K562 (cell line): ENCODE measurements around the gene TFF3. TPM values are rescaled to one million over a fixed set of nuclear protein-coding genes. Genes with fewer than 3 reads are reported as not detected.

Experiments
- ATAC-seq: fragments of 200-7000 bp; cut with Tn5 transposase; 3 replicates; pipeline ENCODE4 v1.9.1; 2020; ENCODE audit warnings: moderate library complexity
- BruUV-seq: library from RNA; stranded (reverse); fragments of 400-500 nt; replicated peaks from 2 replicates; lab custom pipeline; 2021; lab: Mats Ljungman, UMichigan
- CTCF ChIA-PET: fragments of 300-600 bp; formaldehyde crosslinking; extraction: SDS; loops from one replicate; lab custom pipeline; 2021; ENCODE audit warnings: low intra/inter-chr PET ratio; lab: Yijun Ruan, JAX
- POLR2A ChIA-PET: fragments of 300-600, 350-650 bp; sonication (Branson Sonifier 250); formaldehyde crosslinking; extraction: SDS; loops from one replicate; lab custom pipeline; 2021; ENCODE audit warnings: antibody characterized with exemption, inconsistent platforms; lab: Yijun Ruan, JAX
- DNase-seq, 4 experiments: peaks; one replicate each; pipeline versions ENCODE4 v3.0.0 to v3.0.0-alpha.2; 2011 to 2018; ENCODE audit warnings: low spot score in 3 of 4, mixed read lengths in 3 of 4; ENCODE audit errors: extremely low read depth in 1 of 4
- FAIRE-seq: peaks from 2 replicates; lab custom pipeline; 2011; peaks lifted over from hg19 to GRCh38; lab: Jason Lieb, UNC
- H2AFZ ChIP-seq: 2 replicates; pipeline ENCODE4 v1.6.0; 2011; ENCODE audit warnings: low read depth, low read length, control low read depth, inconsistent platforms
- H3K27ac ChIP-seq: fragments of 200-600 bp; 3 replicates; pipeline ENCODE4 v1.8.0; 2011; ENCODE audit warnings: low read depth, mild to moderate bottlenecking, control low read depth, inconsistent platforms, low read length, moderate library complexity, mixed read lengths; ENCODE audit errors: extremely low read depth
- H3K27me3 ChIP-seq, 2 experiments: fragments of 300-600 bp in 1 of 2; 2 replicates in 1 of 2; 3 replicates in 1 of 2; pipeline versions ENCODE4 v1.6.0 to v1.8.0; 2011; ENCODE audit warnings: inconsistent platforms in 2 of 2, low read length in 2 of 2, mild to moderate bottlenecking in 1 of 2, mixed read lengths in 1 of 2, moderate library complexity in 1 of 2; ENCODE audit not compliant: control insufficient read depth in 2 of 2, insufficient read depth in 2 of 2
- H3K36me3 ChIP-seq: fragments of 300-600 bp; 3 replicates; pipeline ENCODE4 v1.8.0; 2011; ENCODE audit warnings: mild to moderate bottlenecking, low read length, inconsistent platforms; ENCODE audit not compliant: control insufficient read depth, insufficient read depth
- H3K4me1 ChIP-seq, 2 experiments: fragments of 200-600 bp in 1 of 2; replicated peaks in 1 of 2; 2 replicates in 1 of 2; 3 replicates in 1 of 2; pipeline versions ENCODE4 v1.5.1 to v1.8.0; 2011; ENCODE audit warnings: inconsistent platforms in 2 of 2, low read length in 2 of 2, mild to moderate bottlenecking in 1 of 2, mixed read lengths in 1 of 2, moderate library complexity in 1 of 2; ENCODE audit not compliant: control insufficient read depth in 2 of 2, insufficient read depth in 2 of 2
- H3K4me2 ChIP-seq: 2 replicates; pipeline ENCODE4 v1.6.1; 2011; ENCODE audit warnings: low read length, control low read depth, inconsistent platforms, mixed read lengths; ENCODE audit not compliant: insufficient read depth
- H3K4me3 ChIP-seq: fragments of 200-600 bp; sonication (generic), shearing (Covaris generic); 2 replicates; pipeline ENCODE4 v1.5.1; 2016; ENCODE audit warnings: control low read depth, inconsistent platforms
- H3K79me2 ChIP-seq: fragments of 200-600 bp; 3 replicates; pipeline ENCODE4 v1.8.0; 2011; ENCODE audit warnings: low read length, inconsistent platforms; ENCODE audit not compliant: control insufficient read depth, insufficient read depth
- H3K9ac ChIP-seq, 2 experiments: 2 replicates each; pipeline versions ENCODE4 v1.6.0 to v1.6.1; 2011; ENCODE audit warnings: low read depth in 2 of 2, low read length in 2 of 2, control low read depth in 1 of 2, inconsistent platforms in 1 of 2, mild to moderate bottlenecking in 1 of 2, mixed read lengths in 1 of 2; ENCODE audit not compliant: insufficient read depth in 1 of 2
- H3K9me1 ChIP-seq: one replicate; pipeline ENCODE4 v1.6.0; 2011; ENCODE audit warnings: inconsistent platforms, mild to moderate bottlenecking, low read length, moderate library complexity; ENCODE audit not compliant: control insufficient read depth, insufficient read depth
- H3K9me3 ChIP-seq: replicated peaks from 2 replicates; pipeline ENCODE4 v1.5.1; 2011; ENCODE audit warnings: low read depth, low read length, inconsistent platforms; ENCODE audit not compliant: control insufficient read depth, insufficient read depth
- H4K20me1 ChIP-seq: replicated peaks from 2 replicates; pipeline ENCODE4 v1.6.1; 2011; ENCODE audit warnings: low read length, inconsistent platforms, mixed read lengths; ENCODE audit not compliant: control insufficient read depth, insufficient read depth
- ARNT ChIP-seq, 2 experiments: fragments of 450-650 bp; IDR thresholded peaks; 2 replicates each; pipeline ENCODE4 v1.6.1; 2016; ENCODE audit warnings: mild to moderate bottlenecking in 1 of 2
- DACH1 ChIP-seq: fragments of 450-650 bp; IDR thresholded peaks from 2 replicates; pipeline ENCODE4 v1.6.1; 2018; ENCODE audit not compliant: partially characterized antibody
- DIDO1 ChIP-seq: fragments of 450-650 bp; IDR thresholded peaks from 2 replicates; pipeline ENCODE4 v1.6.1; 2016; ENCODE audit warnings: low read depth, missing biosample characterization, missing genetic modification characterization
- EP300 ChIP-seq: IDR thresholded peaks from 2 replicates; pipeline ENCODE4 v1.6.1; 2012; ENCODE audit warnings: low read length, improper control_type of control experiment
- FOSL1 ChIP-seq: fragments of 200-800 bp; sonication (Bioruptor generic); conservative IDR thresholded peaks from 2 replicates; pipeline ENCODE4 v1.6.1; 2016; ENCODE audit warnings: missing genetic modification characterization, missing compliant biosample characterization
- FOXA3 ChIP-seq, 2 experiments: fragments of 450-650 bp in 1 of 2; sonication (generic) in 1 of 2; formaldehyde crosslinking; IDR thresholded peaks in 1 of 2; conservative IDR thresholded peaks in 1 of 2; 2 replicates each; pipeline versions ENCODE4 v1.4.0 to v1.8.0; 2020 to 2022; ENCODE audit warnings: mild to moderate bottlenecking in 2 of 2, missing genetic modification reagents in 1 of 2
- HDGF ChIP-seq: fragments of 450-650 bp; IDR thresholded peaks from 2 replicates; pipeline ENCODE4 v1.6.1; 2016
- KAT2B ChIP-seq: IDR thresholded peaks from one replicate; pipeline ENCODE4 v1.6.1; 2012; ENCODE audit warnings: low read depth, mild to moderate bottlenecking, control low read depth, inconsistent platforms, low read length, moderate library complexity
- KLF1 ChIP-seq: fragments of 450-650 bp; IDR thresholded peaks from 2 replicates; pipeline ENCODE4 v1.6.1; 2016; ENCODE audit warnings: missing genetic modification characterization, missing compliant biosample characterization
- KLF13 ChIP-seq: fragments of 450-650 bp; IDR thresholded peaks from 2 replicates; pipeline ENCODE4 v1.6.1; 2016; ENCODE audit warnings: missing genetic modification characterization, low read depth, mild to moderate bottlenecking, missing compliant biosample characterization, moderate library complexity, borderline replicate concordance
- SUPT5H ChIP-seq: fragments of 450-650 bp; IDR thresholded peaks from 2 replicates; pipeline ENCODE4 v1.6.1; 2016
- THRAP3 ChIP-seq: fragments of 450-650 bp; IDR thresholded peaks from 2 replicates; pipeline ENCODE4 v1.6.1; 2016; ENCODE audit warnings: mild to moderate bottlenecking, inconsistent platforms, borderline replicate concordance
- ZNF217 ChIP-seq: sonication (generic); formaldehyde crosslinking; IDR thresholded peaks from 2 replicates; pipeline ENCODE4 v1.8.0; 2022; ENCODE audit warnings: mild to moderate bottlenecking, missing genetic modification reagents
- ZNF561 ChIP-seq: fragments of 450-650 bp; formaldehyde crosslinking; conservative IDR thresholded peaks from 2 replicates; pipeline ENCODE4 v1.4.0; 2020; ENCODE audit warnings: mild to moderate bottlenecking, moderate library complexity
- WGBS: fragments of 100-300 bp; shearing (Covaris generic); methylation state at CpG from one replicate; pipeline ENCODE4 v1.1.6; 2016; ENCODE audit warnings: low coverage, mixed read lengths; ENCODE audit not compliant: insufficient coverage; ENCODE audit errors: missing lambda C conversion rate; 5-methylcytosine and 5-hydroxymethylcytosine counted together
- in situ Hi-C: fragments of 300-500 bp; cut with MboI; formaldehyde crosslinking; loops from 4 replicates; pipeline ENCODE4 v1.15.0; 2018; ENCODE audit warnings: inconsistent platforms, mixed read lengths
- intact Hi-C: fragments of 100-400 bp; cut with micrococcal nuclease; formaldehyde crosslinking; loops from 2 replicates; pipeline ENCODE4 v1.14.2; 2022
- polyA plus RNA-seq, 8 experiments: library from polyadenylated mRNA; depleted of rRNA in 4 of 8; stranded (reverse) in 5 of 8; unstranded in 3 of 8; fragments of >200 nt; fragmentation: Nextera tagmentation in 2 of 8; fragmentation: Illumina TruSeq in 1 of 8; extraction: Ambion mirVana in 2 of 8; extraction: Trizol in 1 of 8; gene quantifications; 2 replicates each; pipeline versions ENCODE4 v1.2.1 to v1.2.3, GENCODE V29; 2011 to 2014; ENCODE audit warnings: inconsistent platforms in 1 of 8, missing spikeins in 1 of 8
- total RNA-seq, 7 experiments: library from RNA; depleted of rRNA in 6 of 7; stranded (reverse); fragments of >200 nt in 6 of 7; fragmentation: Illumina TruSeq in 2 of 7; extraction: Trizol in 2 of 7; gene quantifications; 2 replicates each; pipeline versions ENCODE4 v1.2.1 to v1.2.3, GENCODE V29; 2011 to 2021; ENCODE audit warnings: low replicate concordance in 1 of 7
- TF ChIP-seq, protein P1 (sequence below): fragments of 450-650 bp; formaldehyde crosslinking; IDR thresholded peaks from 2 replicates; pipeline ENCODE4 v1.4.0; 2020; ENCODE audit warnings: mild to moderate bottlenecking
- TF ChIP-seq, protein P2 (sequence below): fragments of 450-650 bp; formaldehyde crosslinking; conservative IDR thresholded peaks from 2 replicates; pipeline ENCODE4 v1.4.0; 2022; ENCODE audit warnings: mild to moderate bottlenecking, missing genetic modification characterization
- TF ChIP-seq, protein P3 (sequence below): sonication (generic); formaldehyde crosslinking; IDR thresholded peaks from 2 replicates; pipeline ENCODE4 v1.9.0; 2022; ENCODE audit warnings: mild to moderate bottlenecking, missing genetic modification reagents

The TFF3 gene
- total and polyA plus RNA-seq, 9 of the 15 experiments (the other 6 are each of a cell fraction or from before 2014, with no cell fraction given) = 0.78 TPM; not detected in 8

DNA sequence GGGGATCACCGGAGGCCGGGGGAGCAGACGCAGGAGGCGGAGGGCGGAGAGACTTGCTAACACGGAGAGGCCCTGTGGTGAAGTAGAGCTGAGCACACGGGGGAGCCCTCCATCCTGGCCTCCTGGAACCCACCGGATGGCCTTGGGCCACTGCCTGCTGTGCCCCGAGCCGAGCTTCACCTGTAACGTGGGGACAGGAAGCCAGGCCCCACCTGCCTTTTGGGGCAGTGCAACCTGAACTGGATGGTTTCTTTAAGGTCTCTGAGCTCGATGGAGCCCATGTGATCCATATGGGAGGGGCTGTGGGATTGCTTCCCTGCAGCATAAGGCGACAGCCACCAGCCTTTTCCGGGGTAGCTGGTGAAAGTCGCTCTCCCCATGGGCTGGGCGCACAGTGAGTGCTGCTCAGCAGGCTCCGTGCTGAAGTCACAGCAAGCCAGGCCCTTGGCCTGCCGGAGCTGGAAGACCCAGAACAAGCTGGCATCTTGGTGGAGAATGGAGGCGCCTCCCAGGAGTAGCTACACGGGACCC is 35.8 kb downstream of the TFF3 start (continued):
- TF ChIP-seq, protein P1, sequence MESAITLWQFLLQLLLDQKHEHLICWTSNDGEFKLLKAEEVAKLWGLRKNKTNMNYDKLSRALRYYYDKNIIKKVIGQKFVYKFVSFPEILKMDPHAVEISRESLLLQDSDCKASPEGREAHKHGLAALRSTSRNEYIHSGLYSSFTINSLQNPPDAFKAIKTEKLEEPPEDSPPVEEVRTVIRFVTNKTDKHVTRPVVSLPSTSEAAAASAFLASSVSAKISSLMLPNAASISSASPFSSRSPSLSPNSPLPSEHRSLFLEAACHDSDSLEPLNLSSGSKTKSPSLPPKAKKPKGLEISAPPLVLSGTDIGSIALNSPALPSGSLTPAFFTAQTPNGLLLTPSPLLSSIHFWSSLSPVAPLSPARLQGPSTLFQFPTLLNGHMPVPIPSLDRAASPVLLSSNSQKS (CRISPR knock-in tag) = no peak
- no peak for TF ChIP-seq THRAP3
- TF ChIP-seq, protein P2, sequence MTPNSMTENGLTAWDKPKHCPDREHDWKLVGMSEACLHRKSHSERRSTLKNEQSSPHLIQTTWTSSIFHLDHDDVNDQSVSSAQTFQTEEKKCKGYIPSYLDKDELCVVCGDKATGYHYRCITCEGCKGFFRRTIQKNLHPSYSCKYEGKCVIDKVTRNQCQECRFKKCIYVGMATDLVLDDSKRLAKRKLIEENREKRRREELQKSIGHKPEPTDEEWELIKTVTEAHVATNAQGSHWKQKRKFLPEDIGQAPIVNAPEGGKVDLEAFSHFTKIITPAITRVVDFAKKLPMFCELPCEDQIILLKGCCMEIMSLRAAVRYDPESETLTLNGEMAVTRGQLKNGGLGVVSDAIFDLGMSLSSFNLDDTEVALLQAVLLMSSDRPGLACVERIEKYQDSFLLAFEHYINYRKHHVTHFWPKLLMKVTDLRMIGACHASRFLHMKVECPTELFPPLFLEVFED (CRISPR knock-in tag) = no peak

DNA sequence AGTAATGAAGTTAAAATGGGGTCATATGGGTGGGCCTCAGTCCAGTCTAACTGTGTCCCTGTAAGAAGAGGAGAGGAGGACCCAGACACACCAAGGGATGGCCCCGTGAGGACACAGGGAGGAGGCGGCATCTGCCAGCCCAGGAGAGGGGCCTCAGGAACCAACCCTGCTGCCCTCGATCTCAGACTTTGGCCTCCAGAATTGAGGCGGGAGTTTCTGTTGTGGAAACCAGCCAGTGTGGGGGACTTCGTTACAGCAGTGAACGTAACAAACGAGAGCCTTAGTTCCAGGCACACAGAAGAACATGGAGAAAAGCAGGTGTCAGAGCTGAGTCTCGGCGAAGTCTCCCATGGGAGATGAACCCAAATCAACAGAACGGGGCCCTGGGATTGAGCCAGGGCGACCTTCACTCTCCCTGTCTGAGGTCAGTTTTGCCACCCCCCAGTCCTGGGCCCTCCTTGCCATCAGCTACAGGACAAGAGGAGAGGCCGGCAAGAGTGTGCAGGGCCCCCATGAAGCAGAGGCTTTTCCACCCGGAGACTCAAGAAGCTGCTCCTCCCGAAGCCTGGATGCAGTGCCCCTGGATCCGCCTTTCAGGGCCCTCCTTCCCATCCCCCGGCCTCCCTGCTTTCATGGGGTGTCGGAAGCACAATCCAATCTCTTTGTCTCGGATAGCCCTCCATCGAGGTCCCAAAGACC is 36.6 kb downstream of the TFF3 start:
- Histone ChIP-seq H3K27ac (no peak overlapping the region), H3K4me3 (no peak overlapping the region), H3K79me2 (no peaks in the 10 kb centered on the region), H2AFZ (no peak overlapping the region), H3K4me1 (no peaks in the 10 kb centered on the region), H3K9me1 (peaks cover 6% of the 10 kb centered on the region), H3K4me2 (no peak overlapping the region), H3K36me3 (no peaks in the 10 kb centered on the region), H4K20me1 (peaks cover 20% of the 10 kb centered on the region; the same call in 1 of the 2 replicates), H3K9ac (no peak overlapping the region), H3K9me3 (no peaks in the 10 kb centered on the region), H3K27me3 (peaks cover 51 to 84% of the 10 kb centered on the region in 2 experiments)
- ATAC-seq (no peak), DNase-seq (no peak), FAIRE-seq (no peak)
- ChIA-PET POLR2A (no interaction called here), CTCF (no interaction called here)
- intact Hi-C loops = no loop called here
- in situ Hi-C loops = no loop called here
- no TSS peak for BruUV-seq
- 1% methylated on average over 18 of the region's 19 CpGs for WGBS
- TF ChIP-seq SUPT5H = no peak
- no peak for TF ChIP-seq KAT2B
- no peak for TF ChIP-seq EP300
- no peak for TF ChIP-seq ZNF561
- no peak for TF ChIP-seq FOSL1
- TF ChIP-seq KLF1 = no peak
- TF ChIP-seq DACH1 = no peak
- TF ChIP-seq ARNT (IDR thresholded peaks at IDR 0.05) = no peak
- no peak for TF ChIP-seq FOXA3 (CRISPR knock-in tag; conservative IDR thresholded peaks at IDR 0.05 in 1 of 2, IDR thresholded peaks at IDR 0.05 in 1 of 2)
- TF ChIP-seq, protein P3, sequence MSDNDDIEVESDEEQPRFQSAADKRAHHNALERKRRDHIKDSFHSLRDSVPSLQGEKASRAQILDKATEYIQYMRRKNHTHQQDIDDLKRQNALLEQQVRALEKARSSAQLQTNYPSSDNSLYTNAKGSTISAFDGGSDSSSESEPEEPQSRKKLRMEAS (CRISPR knock-in tag) = no peak
- TF ChIP-seq DIDO1 (tag) = no peak
- TF ChIP-seq KLF13 = no peak
- TF ChIP-seq HDGF = no peak
- TF ChIP-seq ZNF217 (CRISPR knock-in tag) = no peak
